ENCODE data around the gene TPP1. TPM values are rescaled to one million over a fixed set of nuclear protein-coding genes. Genes with fewer than 3 reads are reported as not detected.

TPP1 gene
- polyA plus RNA-seq, 3 donors, result 115 to 127 (median 115) TPM

GRCh38 chr11:6633422-6634408, 14.5 kb upstream of the TPP1 start:
- no peak for DNase-seq (ENCODE audit: extremely low read depth in 1 of 11, low read depth in 9 of 11, low spot score in 4 of 11)

- DNase-seq (ENCODE audit: extremely low read depth in 1 of 11, low read depth in 9 of 11, low spot score in 4 of 11), result no peak
Observed at GRCh38 chr11:6632116-6633073, 13.2 kb upstream of the TPP1 start.

GRCh38 chr11:6631361-6631890, 12.2 kb upstream of the TPP1 start:
- DNase-seq (ENCODE audit: extremely low read depth in 1 of 11, low read depth in 9 of 11, low spot score in 4 of 11), result no peak

- no peak for DNase-seq (ENCODE audit: extremely low read depth in 1 of 11, low read depth in 9 of 11, low spot score in 4 of 11)
Observed at GRCh38 chr11:6630632-6631291, 11.5 kb upstream of the TPP1 start.

GRCh38 chr11:6629892-6630631, 10.8 kb upstream of the TPP1 start:
- DNase-seq (ENCODE audit: extremely low read depth in 1 of 11, low read depth in 9 of 11, low spot score in 4 of 11), result no peak

- DNase-seq (ENCODE audit: extremely low read depth in 1 of 11, low read depth in 9 of 11, low spot score in 4 of 11), result no peak
Observed at GRCh38 chr11:6629573-6629891, 10.3 kb upstream of the TPP1 start.

- no peak for DNase-seq (ENCODE audit: extremely low read depth in 1 of 11, low read depth in 9 of 11, low spot score in 4 of 11)
Observed at GRCh38 chr11:6628526-6628925, 9.3 kb upstream of the TPP1 start.

- no peak for DNase-seq (ENCODE audit: extremely low read depth in 1 of 11, low read depth in 9 of 11, low spot score in 4 of 11)
Observed at GRCh38 chr11:6627762-6628241, 8.6 kb upstream of the TPP1 start.

- no peak for DNase-seq (ENCODE audit: extremely low read depth in 1 of 11, low read depth in 9 of 11, low spot score in 4 of 11)
Observed at GRCh38 chr11:6626971-6627761, 7.9 kb upstream of the TPP1 start.

- no peak for DNase-seq (ENCODE audit: extremely low read depth in 1 of 11, low read depth in 9 of 11, low spot score in 4 of 11)
Observed at GRCh38 chr11:6625832-6626420, 6.7 kb upstream of the TPP1 start.

- no peak for DNase-seq (ENCODE audit: extremely low read depth in 1 of 11, low read depth in 9 of 11, low spot score in 4 of 11)
Observed at GRCh38 chr11:6625156-6625831, 6.1 kb upstream of the TPP1 start.

- no peak for DNase-seq (ENCODE audit: extremely low read depth in 1 of 11, low read depth in 9 of 11, low spot score in 4 of 11)
Observed at GRCh38 chr11:6623391-6624363, 4.5 kb upstream of the TPP1 start.

GRCh38 chr11:6622261-6623171, 3.3 kb upstream of the TPP1 start:
- no peak for DNase-seq (ENCODE audit: extremely low read depth in 1 of 11, low read depth in 9 of 11, low spot score in 4 of 11)

GRCh38 chr11:6621711-6622211, 2.5 kb upstream of the TPP1 start:
- no peak for DNase-seq (ENCODE audit: extremely low read depth in 1 of 11, low read depth in 9 of 11, low spot score in 4 of 11)

Measured in renal cortex interstitium (tissue), 11 donors.